HL-60 (cell line): Measurements from ENCODE around the gene SLC24A3.

Experiments
- CTCF ChIP-seq: IDR thresholded peaks from one replicate; pipeline ENCODE4 v1.5.1; 2011; ENCODE audit warnings: low read length, control low read depth, inconsistent platforms; ENCODE audit not compliant: insufficient read depth
- REST ChIP-seq: IDR thresholded peaks from 2 replicates; pipeline ENCODE4 v1.6.1; 2012; ENCODE audit warnings: low read depth; ENCODE audit not compliant: insufficient replicate concordance

DNA sequence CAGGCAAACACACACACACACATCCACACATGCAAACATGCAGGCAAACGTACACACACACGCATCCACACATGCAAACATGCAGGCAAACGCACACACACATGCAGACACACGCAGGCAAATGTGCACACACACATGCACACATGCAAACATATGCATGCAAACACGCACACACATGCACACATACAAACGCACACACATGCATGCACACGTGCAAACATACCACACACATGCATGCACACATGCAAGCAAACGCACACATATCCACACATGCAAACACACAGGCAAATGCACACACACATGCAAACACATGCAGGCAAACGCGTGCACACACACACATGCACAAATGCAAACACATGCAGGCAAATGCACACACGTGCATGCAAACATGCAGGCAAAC lies 498.7 kb downstream of the SLC24A3 start:
- TF ChIP-seq CTCF (no peak), REST (no peak)
